H1 (cell line): ENCODE data around the gene IP6K3. TPM values are rescaled to one million over a fixed set of nuclear protein-coding genes. Genes with fewer than 3 reads are reported as not detected.

Experiments
- polyA plus RNA-seq, 7 experiments: library from polyadenylated mRNA; depleted of rRNA in 3 of 7; stranded (reverse) in 5 of 7; unstranded in 2 of 7; fragments of >200 nt in 5 of 7; fragments of 200-250 nt in 2 of 7; gene quantifications; 1 replicate in 5 of 7; 2 replicates in 1 of 7; 4 replicates in 1 of 7; pipeline versions ENCODE4 v1.2.1 to v1.2.3, GENCODE V29; 2011 to 2013; ENCODE audit warnings: missing spikeins in 2 of 7, mixed read lengths in 2 of 7
- total RNA-seq: library from RNA; stranded (reverse); fragmentation: NEBNext Ultra II Directional; extraction: Animal tissue kit (Norgen Biotek cat#: 25700); gene quantifications from 2 replicates; pipeline ENCODE4 v1.2.1, GENCODE V29; 2021
- TF ChIP-seq, protein P1 (sequence below): fragments of 300-600 bp; sonication (generic); IDR thresholded peaks from 2 replicates; pipeline ENCODE4 v1.7.1; 2012; ENCODE audit warnings: low read length, moderate library complexity, mild to moderate bottlenecking, inconsistent platforms; ENCODE audit not compliant: insufficient replicate concordance

IP6K3 gene
- total and polyA plus RNA-seq, 2 of the 8 experiments (the other 6 are each of a cell fraction or from before 2014, with no cell fraction given): 0.22 to 0.73 TPM

DNA sequence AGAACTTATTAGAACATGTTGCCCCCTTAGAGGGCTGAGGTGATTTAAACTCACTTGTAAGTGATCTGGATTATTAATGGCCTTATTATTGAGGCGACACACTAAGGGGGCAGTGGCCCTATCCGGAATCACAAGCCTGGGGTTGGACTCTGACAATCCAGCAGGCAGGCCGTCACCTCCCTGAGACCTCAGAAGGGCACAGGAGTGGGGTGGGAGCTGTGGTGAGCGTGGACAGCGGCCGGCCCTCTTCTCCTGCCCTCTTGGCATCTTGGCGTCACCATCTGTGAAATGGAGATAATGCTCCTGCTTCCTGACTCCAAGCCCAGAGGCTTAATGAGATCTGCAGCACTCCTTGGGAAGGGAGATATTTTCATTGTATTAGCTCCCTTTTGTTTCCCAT, 19.6 kb downstream of the IP6K3 start (continued):
- TF ChIP-seq, protein P1, sequence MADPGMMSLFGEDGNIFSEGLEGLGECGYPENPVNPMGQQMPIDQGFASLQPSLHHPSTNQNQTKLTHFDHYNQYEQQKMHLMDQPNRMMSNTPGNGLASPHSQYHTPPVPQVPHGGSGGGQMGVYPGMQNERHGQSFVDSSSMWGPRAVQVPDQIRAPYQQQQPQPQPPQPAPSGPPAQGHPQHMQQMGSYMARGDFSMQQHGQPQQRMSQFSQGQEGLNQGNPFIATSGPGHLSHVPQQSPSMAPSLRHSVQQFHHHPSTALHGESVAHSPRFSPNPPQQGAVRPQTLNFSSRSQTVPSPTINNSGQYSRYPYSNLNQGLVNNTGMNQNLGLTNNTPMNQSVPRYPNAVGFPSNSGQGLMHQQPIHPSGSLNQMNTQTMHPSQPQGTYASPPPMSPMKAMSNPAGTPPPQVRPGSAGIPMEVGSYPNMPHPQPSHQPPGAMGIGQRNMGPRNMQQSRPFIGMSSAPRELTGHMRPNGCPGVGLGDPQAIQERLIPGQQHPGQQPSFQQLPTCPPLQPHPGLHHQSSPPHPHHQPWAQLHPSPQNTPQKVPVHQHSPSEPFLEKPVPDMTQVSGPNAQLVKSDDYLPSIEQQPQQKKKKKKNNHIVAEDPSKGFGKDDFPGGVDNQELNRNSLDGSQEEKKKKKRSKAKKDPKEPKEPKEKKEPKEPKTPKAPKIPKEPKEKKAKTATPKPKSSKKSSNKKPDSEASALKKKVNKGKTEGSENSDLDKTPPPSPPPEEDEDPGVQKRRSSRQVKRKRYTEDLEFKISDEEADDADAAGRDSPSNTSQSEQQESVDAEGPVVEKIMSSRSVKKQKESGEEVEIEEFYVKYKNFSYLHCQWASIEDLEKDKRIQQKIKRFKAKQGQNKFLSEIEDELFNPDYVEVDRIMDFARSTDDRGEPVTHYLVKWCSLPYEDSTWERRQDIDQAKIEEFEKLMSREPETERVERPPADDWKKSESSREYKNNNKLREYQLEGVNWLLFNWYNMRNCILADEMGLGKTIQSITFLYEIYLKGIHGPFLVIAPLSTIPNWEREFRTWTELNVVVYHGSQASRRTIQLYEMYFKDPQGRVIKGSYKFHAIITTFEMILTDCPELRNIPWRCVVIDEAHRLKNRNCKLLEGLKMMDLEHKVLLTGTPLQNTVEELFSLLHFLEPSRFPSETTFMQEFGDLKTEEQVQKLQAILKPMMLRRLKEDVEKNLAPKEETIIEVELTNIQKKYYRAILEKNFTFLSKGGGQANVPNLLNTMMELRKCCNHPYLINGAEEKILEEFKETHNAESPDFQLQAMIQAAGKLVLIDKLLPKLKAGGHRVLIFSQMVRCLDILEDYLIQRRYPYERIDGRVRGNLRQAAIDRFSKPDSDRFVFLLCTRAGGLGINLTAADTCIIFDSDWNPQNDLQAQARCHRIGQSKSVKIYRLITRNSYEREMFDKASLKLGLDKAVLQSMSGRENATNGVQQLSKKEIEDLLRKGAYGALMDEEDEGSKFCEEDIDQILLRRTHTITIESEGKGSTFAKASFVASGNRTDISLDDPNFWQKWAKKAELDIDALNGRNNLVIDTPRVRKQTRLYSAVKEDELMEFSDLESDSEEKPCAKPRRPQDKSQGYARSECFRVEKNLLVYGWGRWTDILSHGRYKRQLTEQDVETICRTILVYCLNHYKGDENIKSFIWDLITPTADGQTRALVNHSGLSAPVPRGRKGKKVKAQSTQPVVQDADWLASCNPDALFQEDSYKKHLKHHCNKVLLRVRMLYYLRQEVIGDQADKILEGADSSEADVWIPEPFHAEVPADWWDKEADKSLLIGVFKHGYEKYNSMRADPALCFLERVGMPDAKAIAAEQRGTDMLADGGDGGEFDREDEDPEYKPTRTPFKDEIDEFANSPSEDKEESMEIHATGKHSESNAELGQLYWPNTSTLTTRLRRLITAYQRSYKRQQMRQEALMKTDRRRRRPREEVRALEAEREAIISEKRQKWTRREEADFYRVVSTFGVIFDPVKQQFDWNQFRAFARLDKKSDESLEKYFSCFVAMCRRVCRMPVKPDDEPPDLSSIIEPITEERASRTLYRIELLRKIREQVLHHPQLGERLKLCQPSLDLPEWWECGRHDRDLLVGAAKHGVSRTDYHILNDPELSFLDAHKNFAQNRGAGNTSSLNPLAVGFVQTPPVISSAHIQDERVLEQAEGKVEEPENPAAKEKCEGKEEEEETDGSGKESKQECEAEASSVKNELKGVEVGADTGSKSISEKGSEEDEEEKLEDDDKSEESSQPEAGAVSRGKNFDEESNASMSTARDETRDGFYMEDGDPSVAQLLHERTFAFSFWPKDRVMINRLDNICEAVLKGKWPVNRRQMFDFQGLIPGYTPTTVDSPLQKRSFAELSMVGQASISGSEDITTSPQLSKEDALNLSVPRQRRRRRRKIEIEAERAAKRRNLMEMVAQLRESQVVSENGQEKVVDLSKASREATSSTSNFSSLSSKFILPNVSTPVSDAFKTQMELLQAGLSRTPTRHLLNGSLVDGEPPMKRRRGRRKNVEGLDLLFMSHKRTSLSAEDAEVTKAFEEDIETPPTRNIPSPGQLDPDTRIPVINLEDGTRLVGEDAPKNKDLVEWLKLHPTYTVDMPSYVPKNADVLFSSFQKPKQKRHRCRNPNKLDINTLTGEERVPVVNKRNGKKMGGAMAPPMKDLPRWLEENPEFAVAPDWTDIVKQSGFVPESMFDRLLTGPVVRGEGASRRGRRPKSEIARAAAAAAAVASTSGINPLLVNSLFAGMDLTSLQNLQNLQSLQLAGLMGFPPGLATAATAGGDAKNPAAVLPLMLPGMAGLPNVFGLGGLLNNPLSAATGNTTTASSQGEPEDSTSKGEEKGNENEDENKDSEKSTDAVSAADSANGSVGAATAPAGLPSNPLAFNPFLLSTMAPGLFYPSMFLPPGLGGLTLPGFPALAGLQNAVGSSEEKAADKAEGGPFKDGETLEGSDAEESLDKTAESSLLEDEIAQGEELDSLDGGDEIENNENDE: no peak
